NCI-H748 treated with DMSO at 0.1 percent for 48 hours (cell line): ENCODE results near the gene TTC39C.
"Not testable (repeated sequence)": the region's sequence is repeated elsewhere in the genome, so short reads cannot be mapped to it uniquely, and the experiment has no call there.

ENCODE experiments used
- DNase-seq: peaks from one replicate; lab custom pipeline; 2025; lab: John Stamatoyannopoulos, UW

TTC39C gene

DNA sequence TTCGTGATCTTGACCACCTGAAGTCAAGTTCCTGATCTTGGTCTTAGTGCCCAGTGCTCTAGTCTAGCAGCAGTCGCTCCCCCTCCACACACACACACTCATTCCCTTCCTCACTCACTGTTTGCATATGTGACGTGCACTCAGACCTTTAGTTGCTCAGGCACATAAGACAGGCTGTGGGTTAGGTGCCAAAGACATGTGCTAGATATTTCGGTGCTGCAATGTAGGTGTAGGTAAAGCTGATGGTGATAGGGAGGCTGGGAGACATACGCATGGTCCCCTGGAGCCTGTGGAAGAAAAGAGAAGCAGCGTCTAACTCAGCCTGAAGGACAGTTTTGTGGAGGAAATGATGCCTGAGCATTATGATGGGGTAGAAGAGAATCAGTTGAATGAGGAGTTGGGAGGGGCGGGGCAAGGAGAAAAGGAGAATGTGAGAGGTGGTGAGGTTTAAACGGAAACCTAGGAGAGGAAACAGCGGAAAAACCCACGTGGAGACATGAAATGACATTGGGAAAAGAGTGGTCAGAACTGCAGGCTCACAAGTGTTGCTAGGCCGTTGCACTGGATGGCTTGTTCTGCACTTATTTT, 3.8 kb downstream of the TTC39C start:
- DNase-seq, result no peak

GRCh38 chr18:24019641-24020331, 5.2 kb downstream of the TTC39C start:
- no peak for DNase-seq

- DNase-seq, result no peak
These were observed 7.0 kb downstream of the TTC39C start for GRCh38 chr18:24021505-24021904.

GRCh38 chr18:24022161-24022560, 7.6 kb downstream of the TTC39C start:
- no peak for DNase-seq

GRCh38 chr18:24023185-24023814, 8.7 kb downstream of the TTC39C start:
- DNase-seq, result no peak

DNA sequence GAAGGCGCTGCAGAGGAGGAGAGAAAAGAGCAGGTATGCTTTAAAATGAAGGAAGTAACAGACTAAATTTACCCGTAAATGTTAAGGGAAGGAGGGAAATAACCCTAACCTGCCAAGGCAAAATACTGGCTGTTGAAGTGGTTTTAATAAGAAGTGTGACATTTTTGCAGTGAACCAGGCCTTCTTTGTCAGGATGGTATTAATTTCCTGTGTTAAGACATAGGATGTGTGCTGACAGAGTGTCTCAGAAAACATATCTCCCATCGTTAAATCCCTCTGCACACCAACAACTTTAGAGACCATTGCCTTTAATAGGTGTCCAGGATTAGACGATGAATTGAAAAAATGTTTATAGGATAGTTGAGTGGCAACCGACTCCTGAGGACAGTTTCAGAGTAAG, 9.9 kb downstream of the TTC39C start:
- no peak for DNase-seq

GRCh38 chr18:24026457-24026856, 11.9 kb downstream of the TTC39C start:
- DNase-seq, result no peak

- DNase-seq, result no peak
These were observed 12.7 kb downstream of the TTC39C start for GRCh38 chr18:24027156-24027827.

DNA sequence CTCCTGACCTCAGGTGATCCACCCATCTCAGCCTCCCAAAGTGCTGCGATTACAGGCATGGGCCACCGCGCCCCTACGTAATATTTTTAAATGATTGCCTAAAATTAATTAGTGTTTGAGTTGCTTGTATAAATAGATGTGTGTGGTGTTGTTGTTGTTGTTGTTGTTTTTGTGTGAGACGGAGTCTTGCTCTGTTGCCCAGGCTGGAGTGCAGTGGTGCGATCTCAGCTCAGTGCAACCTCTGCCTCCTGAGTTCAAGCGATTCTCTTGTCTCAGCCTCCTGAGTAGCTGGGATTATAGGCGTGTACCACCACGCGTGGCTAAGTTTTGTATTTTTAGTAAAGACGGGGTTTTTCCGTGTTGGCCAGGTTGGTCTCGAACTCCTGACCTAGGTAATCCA, 14.4 kb downstream of the TTC39C start:
- not testable (repeated sequence) for DNase-seq

DNA sequence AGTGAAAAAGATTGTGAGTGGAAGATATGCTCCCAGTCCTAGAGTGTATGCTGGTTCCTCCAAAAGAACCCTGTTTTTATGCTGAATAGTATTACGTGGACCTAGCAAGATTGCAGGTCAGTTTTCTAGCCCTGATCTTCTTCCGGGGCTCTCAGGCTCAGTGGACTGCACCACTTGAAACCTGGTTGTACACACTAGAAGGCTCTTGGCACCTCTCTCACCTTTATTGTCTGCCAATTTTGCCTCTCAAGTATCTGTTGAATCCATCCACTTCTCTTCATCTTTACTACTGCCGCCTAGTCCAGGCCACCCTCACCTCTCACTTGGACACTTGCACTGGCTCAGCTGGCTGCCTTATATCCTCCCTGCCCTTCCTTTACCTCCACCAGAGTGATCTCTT, 16.8 kb downstream of the TTC39C start:
- DNase-seq, result no peak

DNA sequence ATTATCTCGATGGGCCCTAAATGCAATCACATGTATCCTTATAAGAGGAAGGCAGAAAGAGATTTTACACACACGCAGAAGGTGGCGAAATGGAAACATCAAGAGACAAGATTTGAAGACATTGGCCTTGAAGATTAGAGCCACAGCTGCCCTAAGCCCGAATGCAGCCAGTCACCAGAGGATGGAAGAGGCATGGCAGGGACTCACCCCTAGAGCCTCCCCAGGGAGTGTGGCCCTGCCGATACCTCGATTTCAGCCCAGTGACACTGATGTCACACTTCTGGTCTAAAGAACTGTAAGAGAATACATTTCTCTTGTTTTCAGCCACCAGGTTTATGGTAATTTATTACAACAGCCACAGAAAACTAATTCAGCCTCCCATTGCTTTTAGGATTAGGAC, 17.4 kb downstream of the TTC39C start:
- DNase-seq, result no peak

DNA sequence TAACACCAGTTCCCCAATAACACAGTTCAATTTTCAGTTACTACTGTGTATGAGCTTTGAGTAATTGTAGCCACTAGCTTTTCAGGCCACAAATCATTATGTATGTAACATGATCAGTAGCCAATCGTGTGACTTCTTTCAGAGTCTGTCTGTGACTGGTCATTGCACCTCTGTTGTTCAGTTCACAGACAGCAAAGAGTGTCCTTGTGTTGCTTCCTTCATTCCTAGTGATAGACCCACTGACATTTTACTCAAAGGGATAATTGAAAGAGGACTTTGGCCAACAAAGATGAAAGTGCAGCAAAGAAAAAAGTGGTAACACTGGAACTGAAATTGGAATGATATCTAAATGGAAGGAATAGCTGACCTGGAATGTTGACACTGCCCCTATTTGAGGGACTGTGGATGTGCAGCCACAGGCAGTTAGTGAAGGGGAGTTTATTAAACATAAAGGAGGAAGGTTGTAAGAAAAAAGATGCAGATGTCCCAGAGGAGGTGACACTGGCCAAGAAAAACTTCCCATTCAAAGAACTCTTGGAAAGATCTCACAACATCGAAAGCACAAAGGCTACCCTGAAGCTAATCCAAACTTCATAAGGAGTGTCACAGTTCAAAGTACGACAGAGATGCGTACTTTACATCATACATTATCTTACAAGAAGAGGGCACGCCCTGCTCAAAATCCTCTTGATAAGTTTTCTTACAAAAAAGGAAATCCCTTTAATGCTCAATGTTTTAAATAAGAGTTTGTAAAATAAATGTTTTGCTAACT, 19.3 kb downstream of the TTC39C start:
- no peak for DNase-seq

DNA sequence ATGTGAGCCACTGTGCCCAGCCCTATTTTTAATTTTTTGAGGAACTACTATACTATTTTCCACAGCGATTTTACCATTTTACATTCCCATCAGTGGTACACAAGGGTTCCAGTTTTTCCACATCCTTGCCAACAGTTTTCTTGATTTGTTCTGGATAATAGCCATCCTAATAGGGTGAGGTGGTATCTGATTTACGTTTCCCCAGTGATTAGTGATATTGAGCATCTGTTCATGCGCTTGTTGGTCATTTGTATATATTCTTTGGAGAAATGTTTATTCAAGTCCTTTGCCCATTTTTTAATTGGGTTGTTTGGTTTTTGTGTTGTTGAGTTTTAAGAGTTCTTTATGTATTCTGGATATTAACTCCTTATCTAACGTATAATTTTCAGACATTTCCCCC, 20.8 kb downstream of the TTC39C start:
- no peak for DNase-seq

DNA sequence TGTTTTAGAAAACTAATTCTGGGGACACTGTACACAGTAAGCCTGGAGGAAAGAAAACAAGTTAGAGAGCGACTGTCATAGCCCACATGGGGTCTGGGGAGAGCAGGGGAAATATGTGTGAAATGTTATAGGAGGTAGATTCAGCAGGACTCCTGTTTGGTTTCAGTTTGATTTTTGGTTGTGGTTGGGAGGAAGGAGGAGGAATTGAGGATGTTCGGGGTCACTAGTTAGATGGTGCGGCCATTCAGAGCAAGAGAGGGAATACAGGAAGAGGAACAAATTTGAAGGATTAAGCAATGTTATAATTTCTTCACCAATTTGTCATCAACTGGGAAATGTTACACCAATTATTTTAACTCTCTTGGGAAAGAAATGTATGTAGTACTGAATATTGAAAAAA, 25.1 kb downstream of the TTC39C start:
- no peak for DNase-seq

- no peak for DNase-seq
These were observed 27.1 kb downstream of the TTC39C start for GRCh38 chr18:24041691-24042090.

GRCh38 chr18:24043403-24043802, 28.8 kb downstream of the TTC39C start:
- no peak for DNase-seq

DNA sequence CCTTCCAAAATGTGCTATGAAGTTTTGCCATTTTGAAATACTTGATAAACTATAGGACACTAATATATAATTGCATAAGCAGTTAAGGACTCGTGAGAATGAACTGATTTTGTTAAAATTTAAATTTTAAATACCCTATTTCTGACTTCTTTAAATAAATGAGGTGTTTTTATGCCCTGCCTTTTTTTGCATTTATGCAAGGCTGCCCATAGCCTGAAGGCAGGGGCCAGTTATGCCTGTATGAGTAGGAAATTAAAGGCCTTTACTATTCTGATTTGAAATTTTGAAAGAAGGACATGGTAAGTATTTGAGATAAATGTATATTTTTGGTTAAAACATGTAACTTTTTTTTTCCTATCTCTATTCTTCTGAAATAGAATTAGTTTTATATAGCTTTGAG, 33.7 kb downstream of the TTC39C start:
- DNase-seq, result no peak

- DNase-seq, result no peak
These were observed 34.6 kb downstream of the TTC39C start for GRCh38 chr18:24049142-24049541.

DNA sequence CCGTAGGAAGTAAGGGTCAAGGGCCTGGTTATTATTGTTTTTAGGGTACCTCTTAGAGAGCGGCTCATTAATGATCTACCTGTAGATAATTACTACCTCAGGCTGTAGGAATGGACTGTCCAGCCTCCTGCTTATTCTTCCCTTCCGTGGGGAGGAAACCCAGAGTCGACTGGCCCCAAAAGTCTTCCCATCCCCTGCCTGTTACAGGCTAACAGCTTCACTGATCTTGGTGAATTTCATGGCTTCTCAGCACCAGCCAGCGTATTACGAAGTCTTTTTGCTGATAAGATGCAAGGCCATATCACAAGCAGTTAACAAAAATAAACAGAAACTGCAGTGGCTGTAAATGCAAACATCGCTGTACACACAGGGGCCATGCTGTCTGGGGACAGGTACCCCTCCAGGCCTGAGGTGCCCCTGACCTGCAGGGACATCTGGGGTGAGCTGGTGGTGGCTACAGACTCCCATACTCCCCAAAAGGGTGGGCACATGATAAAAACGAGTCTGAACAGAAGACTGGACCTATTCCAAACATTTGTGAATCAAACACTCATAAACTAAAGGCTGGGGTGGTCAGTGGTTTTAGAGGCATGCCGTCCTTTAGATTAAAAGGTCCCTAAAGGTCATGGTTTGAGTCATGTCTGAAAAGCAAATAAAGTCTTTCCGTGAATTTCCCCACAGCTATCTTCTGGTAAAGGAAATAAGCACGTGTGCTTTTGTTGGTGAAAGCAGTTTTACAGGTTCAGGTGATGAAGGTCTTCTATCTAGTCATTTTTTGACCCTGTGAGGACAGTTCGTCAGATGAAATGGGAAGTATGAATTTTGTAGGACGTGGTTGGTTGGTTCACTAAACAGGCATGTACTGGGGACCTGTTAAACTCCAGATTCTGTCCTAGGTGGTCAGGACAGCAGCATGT, 36.7 kb downstream of the TTC39C start:
- no peak for DNase-seq

GRCh38 chr18:24052053-24052452, 37.5 kb downstream of the TTC39C start:
- no peak for DNase-seq

GRCh38 chr18:24053211-24053610, 38.7 kb downstream of the TTC39C start:
- DNase-seq, result no peak
